Right atrium auricular region (tissue), 2 donors: ENCODE data around the gene GPR39. TPM values are rescaled to one million over a fixed set of nuclear protein-coding genes. Genes with fewer than 3 reads are reported as not detected.

Experiments
- DNase-seq: peaks from one replicate; pipeline ENCODE4 v3.0.0-alpha.2; 2019; ENCODE audit warnings: low spot score
- H3K27ac ChIP-seq, 2 donors: fragments of 200-600 bp; sonication (generic); 1 replicate in 1 of 2; 2 replicates in 1 of 2; pipeline ENCODE4 v1.5.1; 2016 to 2019
- H3K27me3 ChIP-seq, 2 donors: fragments of 200-600 bp; sonication (generic); one replicate each; pipeline versions ENCODE4 v1.5.1 to v1.6.0; 2017 to 2019
- H3K36me3 ChIP-seq: fragments of 200-600 bp; sonication (generic); one replicate; pipeline ENCODE4 v1.5.1; 2016
- H3K4me1 ChIP-seq, 2 donors: fragments of 200-600 bp; sonication (generic); one replicate each; pipeline versions ENCODE4 v1.5.1 to v1.6.0; 2017 to 2019
- H3K4me3 ChIP-seq, 2 donors: fragments of 200-600 bp; sonication (generic); 1 replicate in 1 of 2; 2 replicates in 1 of 2; pipeline ENCODE4 v1.5.1; 2017 to 2019; ENCODE audit warnings: mild to moderate bottlenecking in 1 of 2, moderate library complexity in 1 of 2
- H3K9me3 ChIP-seq, 2 donors: fragments of 200-600 bp; sonication (generic); one replicate each; pipeline ENCODE4 v1.5.1; 2019
- CTCF ChIP-seq, 2 donors: fragments of 200-600 bp; sonication (generic); IDR thresholded peaks; one replicate each; pipeline ENCODE4 v1.5.1; 2019; ENCODE audit warnings: antibody characterized with exemption in 2 of 2
- total RNA-seq, 2 donors: library from RNA; depleted of rRNA; stranded (reverse); fragments of >200 nt; gene quantifications; one replicate each; pipeline ENCODE4 v1.1.0, GENCODE V29; 2016

GPR39 gene
- total RNA-seq, 2 donors from 2014 or later, result 1.0 TPM; not detected in 1

GRCh38 chr2:132568656-132569055, 152.1 kb downstream of the GPR39 start:
- Histone ChIP-seq H3K9me3 (no peaks in the 10 kb centered on the region), H3K27ac (no peak overlapping the region), H3K36me3 (no peaks in the 10 kb centered on the region), H3K4me3 (no peak overlapping the region), H3K27me3 (no peaks in the 10 kb centered on the region), H3K4me1 (no peaks in the 10 kb centered on the region)
- DNase-seq, result no peak
- no peak for TF ChIP-seq CTCF (IDR thresholded peaks at IDR 0.05)

- Histone ChIP-seq H3K9me3 (no peaks in the 10 kb centered on the region), H3K4me3 (no peak overlapping the region), H3K36me3 (no peaks in the 10 kb centered on the region), H3K4me1 (no peaks in the 10 kb centered on the region), H3K27ac (no peak overlapping the region), H3K27me3 (no peaks in the 10 kb centered on the region)
- no peak for TF ChIP-seq CTCF (IDR thresholded peaks at IDR 0.05)
- DNase-seq, result no peak
These were observed 156.9 kb downstream of the GPR39 start for GRCh38 chr2:132573444-132574007.

- TF ChIP-seq CTCF (IDR thresholded peaks at IDR 0.05), result no peak
- no peaks in the 10 kb centered on the region for H3K9me3 ChIP-seq
- no peaks in the 10 kb centered on the region for H3K36me3 ChIP-seq
- DNase-seq, result no peak
- no peaks in the 10 kb centered on the region for H3K4me1 ChIP-seq
- H3K4me3 ChIP-seq, result no peak overlapping the region
- H3K27me3 ChIP-seq, result no peaks in the 10 kb centered on the region
- H3K27ac ChIP-seq, result no peak overlapping the region
These were observed 161.1 kb downstream of the GPR39 start for GRCh38 chr2:132577686-132578085.

GRCh38 chr2:132581591-132581990, 165.0 kb downstream of the GPR39 start:
- Histone ChIP-seq H3K4me3 (no peak overlapping the region), H3K4me1 (no peaks in the 10 kb centered on the region), H3K9me3 (no peaks in the 10 kb centered on the region), H3K27ac (no peak overlapping the region), H3K36me3 (no peaks in the 10 kb centered on the region), H3K27me3 (no peaks in the 10 kb centered on the region)
- no peak for TF ChIP-seq CTCF (IDR thresholded peaks at IDR 0.05)
- DNase-seq, result no peak

GRCh38 chr2:132581991-132582738, 165.6 kb downstream of the GPR39 start:
- H3K27me3 ChIP-seq, result no peaks in the 10 kb centered on the region
- DNase-seq, result peak; percentile 54

More at GRCh38 chr2:132581991-132582738, 165.6 kb downstream of the GPR39 start:
- Histone ChIP-seq H3K4me3 (no peak overlapping the region), H3K36me3 (no peaks in the 10 kb centered on the region), H3K4me1 (no peaks in the 10 kb centered on the region), H3K27ac (no peak overlapping the region), H3K9me3 (no peaks in the 10 kb centered on the region)
- no peak for TF ChIP-seq CTCF (IDR thresholded peaks at IDR 0.05)
